Smooth muscle cell (in vitro differentiated cells): ENCODE results near the gene PRDM15. TPM values are rescaled to one million over a fixed set of nuclear protein-coding genes. Genes with fewer than 3 reads are reported as not detected.

Source experiments
- DNase-seq: peaks from one replicate; lab custom pipeline; 2025; ENCODE audit not compliant: unreplicated experiment; lab: John Stamatoyannopoulos, UW
- H2AFZ ChIP-seq: fragments of 200-600 bp; sonication (generic); 2 replicates; pipeline ENCODE4 v1.6.0; 2016; ENCODE audit warnings: antibody characterized with exemption, low read depth, mild to moderate bottlenecking
- H3F3A ChIP-seq: fragments of 200-600 bp; sonication (generic); 2 replicates; pipeline ENCODE4 v1.6.0; 2017; ENCODE audit warnings: antibody characterized with exemption, low read depth
- H3K27ac ChIP-seq: fragments of 200-600 bp; sonication (generic); 2 replicates; pipeline ENCODE4 v1.5.1; 2016; ENCODE audit warnings: low read depth, mild to moderate bottlenecking
- H3K27me3 ChIP-seq: fragments of 200-600 bp; sonication (generic); 2 replicates; pipeline ENCODE4 v1.6.1; 2016; ENCODE audit warnings: low read depth, mild to moderate bottlenecking
- H3K36me3 ChIP-seq: fragments of 200-600 bp; sonication (generic); 2 replicates; pipeline ENCODE4 v1.5.1; 2016; ENCODE audit warnings: low read depth
- H3K4me1 ChIP-seq: fragments of 200-600 bp; sonication (generic); 2 replicates; pipeline ENCODE4 v1.5.1; 2016; ENCODE audit warnings: low read depth
- H3K4me2 ChIP-seq: fragments of 200-600 bp; sonication (generic); 2 replicates; pipeline ENCODE4 v1.6.0; 2016; ENCODE audit warnings: mild to moderate bottlenecking
- H3K4me3 ChIP-seq: fragments of 200-600 bp; sonication (generic); 2 replicates; pipeline ENCODE4 v1.5.1; 2016; ENCODE audit warnings: mild to moderate bottlenecking
- H3K79me2 ChIP-seq: fragments of 200-600 bp; sonication (generic); 2 replicates; pipeline ENCODE4 v1.6.0; 2016; ENCODE audit warnings: low read depth, mild to moderate bottlenecking
- H3K9ac ChIP-seq: fragments of 200-600 bp; sonication (generic); 2 replicates; pipeline ENCODE4 v1.6.0; 2016; ENCODE audit warnings: low read depth
- H3K9me3 ChIP-seq: fragments of 200-600 bp; sonication (generic); replicated peaks from 2 replicates; pipeline ENCODE4 v1.5.1; 2016; ENCODE audit warnings: low read depth
- H4K20me1 ChIP-seq: fragments of 200-600 bp; sonication (generic); 2 replicates; pipeline ENCODE4 v1.6.0; 2016; ENCODE audit warnings: low read depth
- CTCF ChIP-seq: fragments of 200-600 bp; sonication (generic); IDR thresholded peaks from 2 replicates; pipeline ENCODE4 v1.5.1; 2017; ENCODE audit warnings: borderline replicate concordance, mild to moderate bottlenecking, antibody characterized with exemption; ENCODE audit not compliant: insufficient read depth, poor library complexity, severe bottlenecking
- WGBS: methylation state at CpG from one replicate; pipeline ENCODE4 v1.1.7; 2016; ENCODE audit warnings: low lambda C conversion rate; 5-methylcytosine and 5-hydroxymethylcytosine counted together
- polyA plus RNA-seq: library from polyadenylated mRNA; unstranded; fragments of >200 nt; fragmentation: Nextera tagmentation; extraction: Ambion mirVana; gene quantifications from 2 replicates; pipeline ENCODE4 v1.2.1, GENCODE V29; 2016
- total RNA-seq: library from RNA; depleted of rRNA; stranded (reverse); fragments of >200 nt; gene quantifications from 2 replicates; pipeline ENCODE4 v1.2.3, GENCODE V29; 2014

The PRDM15 gene
- total and polyA plus RNA-seq, 2 experiments from 2014 or later: 2.0 to 6.8 TPM

DNA sequence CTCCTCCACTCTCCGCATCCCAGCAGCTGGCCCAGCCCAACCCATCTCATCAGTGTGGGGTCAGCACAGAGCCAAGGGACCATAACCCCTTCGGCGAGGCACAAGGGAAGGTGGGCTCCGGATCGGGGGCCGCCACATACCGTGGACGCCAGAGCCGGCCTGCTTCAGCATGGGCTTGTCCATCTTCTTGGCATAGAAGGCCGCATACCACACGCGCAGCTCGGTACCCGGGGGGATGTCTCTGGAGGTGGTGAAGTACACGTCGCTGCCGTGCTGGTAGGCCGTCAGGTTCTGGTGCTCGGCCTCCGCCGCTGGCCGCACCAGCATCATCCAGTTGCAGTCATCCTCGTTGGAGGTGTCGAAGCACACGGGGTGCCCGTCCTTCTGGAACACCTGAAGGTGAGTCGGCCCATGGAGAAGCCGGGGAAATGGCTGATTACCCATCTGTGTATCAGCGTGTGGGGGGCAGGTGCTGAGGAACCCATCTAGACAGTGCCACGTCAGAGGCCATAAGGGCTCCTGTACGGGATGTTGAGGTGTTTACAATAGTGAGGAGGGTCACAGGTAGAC, 24.6 kb downstream of the PRDM15 start:
- Histone ChIP-seq H3K9me3 (no peaks in the 10 kb centered on the region), H3K9ac (no peak overlapping the region), H3K79me2 (no peaks in the 10 kb centered on the region), H3F3A (no peaks in the 10 kb centered on the region), H3K4me3 (no peak overlapping the region), H3K36me3 (no peaks in the 10 kb centered on the region), H3K4me1 (no peaks in the 10 kb centered on the region), H3K27ac (no peak overlapping the region), H4K20me1 (no peaks in the 10 kb centered on the region), H2AFZ (no peak overlapping the region), H3K27me3 (no peaks in the 10 kb centered on the region), H3K4me2 (no peak overlapping the region)
- TF ChIP-seq CTCF: no peak
- WGBS: 97% methylated on average over 31 of the region's 31 CpGs
- DNase-seq: no peak

DNA sequence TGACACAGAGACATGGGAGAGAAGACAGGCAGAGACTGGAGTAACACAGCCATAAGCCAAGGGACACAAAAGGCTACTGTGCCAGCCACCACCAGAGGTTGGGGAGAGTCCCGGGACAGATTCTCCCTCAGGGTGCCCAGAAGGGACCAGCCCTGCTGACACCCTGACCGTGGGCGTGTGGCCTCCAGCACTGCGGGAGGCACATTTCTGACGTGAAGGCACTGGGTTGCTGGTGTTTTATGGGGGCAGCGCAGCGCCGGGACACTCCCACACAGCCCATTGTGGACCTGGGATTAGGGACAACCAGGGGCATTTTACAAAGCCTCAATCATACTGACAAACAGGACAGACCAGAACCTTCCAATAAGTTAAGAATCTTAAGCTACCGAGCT, 26.2 kb downstream of the PRDM15 start:
- Histone ChIP-seq H3K4me1 (no peaks in the 10 kb centered on the region), H2AFZ (no peak overlapping the region), H4K20me1 (no peaks in the 10 kb centered on the region), H3K27me3 (no peaks in the 10 kb centered on the region), H3F3A (no peaks in the 10 kb centered on the region), H3K4me2 (no peak overlapping the region), H3K9ac (no peak overlapping the region), H3K36me3 (no peaks in the 10 kb centered on the region), H3K79me2 (no peaks in the 10 kb centered on the region), H3K4me3 (no peak overlapping the region), H3K9me3 (no peaks in the 10 kb centered on the region), H3K27ac (no peak overlapping the region)
- no peak for TF ChIP-seq CTCF
- DNase-seq: no peak
- 92% methylated on average over 9 of the region's 9 CpGs for WGBS

GRCh38 chr21:41852151-41852928, 26.8 kb downstream of the PRDM15 start:
- H4K20me1 ChIP-seq: no peaks in the 10 kb centered on the region
- no peak overlapping the region for H2AFZ ChIP-seq
- no peak for DNase-seq
- WGBS: 96% methylated on average over 21 of the region's 21 CpGs
- TF ChIP-seq CTCF: no peak
- H3K9ac ChIP-seq: no peak overlapping the region
- no peak overlapping the region for H3K4me3 ChIP-seq
- no peak overlapping the region for H3K27ac ChIP-seq
- H3K4me1 ChIP-seq: no peaks in the 10 kb centered on the region
- H3K9me3 ChIP-seq: no peaks in the 10 kb centered on the region
- no peak overlapping the region for H3K4me2 ChIP-seq
- H3K79me2 ChIP-seq: no peaks in the 10 kb centered on the region
- H3F3A ChIP-seq: no peaks in the 10 kb centered on the region
- no peaks in the 10 kb centered on the region for H3K36me3 ChIP-seq
- H3K27me3 ChIP-seq: no peaks in the 10 kb centered on the region
